ENCODE measurements around the gene BMPR1A. TPM values are rescaled to one million over a fixed set of nuclear protein-coding genes. Genes with fewer than 3 reads are reported as not detected.

Gene BMPR1A
- polyA plus RNA-seq, 3 donors: 0.25 to 0.67 (median 0.61) TPM

GRCh38 chr10:86725980-86726676, 30.3 kb upstream of the BMPR1A start:
- no peak overlapping the region for H3K4me3 Mint-ChIP-seq
- H4K20me1 ChIP-seq (ENCODE audit: insufficient read depth, low read length): no peaks in the 10 kb centered on the region
- no peaks in the 10 kb centered on the region for H3K79me2 ChIP-seq (ENCODE audit: insufficient read depth, low read length)
- H3K27ac Mint-ChIP-seq: no peak overlapping the region
- TF ChIP-seq CTCF (IDR thresholded peaks at IDR 0.05): no peak
- H3K4me2 ChIP-seq (replicated peaks; ENCODE audit: extremely low read depth, low read length, poor library complexity, severe bottlenecking): no peak overlapping the region
- peaks cover 4 to 18% (median 6%) of the 10 kb centered on the region in 3 donors for H3K27me3 Mint-ChIP-seq (ENCODE audit: low read depth in 3 of 3)
- H3K36me3 Mint-ChIP-seq: no peaks in the 10 kb centered on the region
- H3K9me3 Mint-ChIP-seq: peaks cover 0 to 3% (median 0%) of the 10 kb centered on the region in 7 donors
- no peak for DNase-seq
- H3K9ac ChIP-seq (ENCODE audit: insufficient read depth, low read length, poor library complexity, severe bottlenecking): no peak overlapping the region
- intact Hi-C loops (cut with micrococcal nuclease): no loop called here
- H2AFZ ChIP-seq (ENCODE audit: insufficient read depth, low read depth, low read length, poor library complexity, severe bottlenecking): no peak overlapping the region
- no peaks in the 10 kb centered on the region for H3K36me3 ChIP-seq (replicated peaks in 1 of 2; ENCODE audit: control insufficient read depth in 1 of 2, insufficient read depth in 2 of 2, low read length in 2 of 2)
- no peaks in the 10 kb centered on the region for H3K4me1 ChIP-seq (ENCODE audit: control insufficient read depth in 1 of 2, insufficient read depth in 2 of 2, low read length in 2 of 2)
- peaks cover 0 to 2% of the 10 kb centered on the region in 2 donors for H3K27me3 ChIP-seq (ENCODE audit: control insufficient read depth in 2 of 2, insufficient read depth in 2 of 2, low read length in 2 of 2)
- no peak overlapping the region for H3K27ac ChIP-seq (ENCODE audit: low read depth in 1 of 2, low read length in 2 of 2)
- H3K4me1 Mint-ChIP-seq: no peaks in the 10 kb centered on the region
- H3K4me3 ChIP-seq (replicated peaks in 1 of 3; ENCODE audit: low read depth in 2 of 3, low read length in 3 of 3): no peak overlapping the region
- no peaks in the 10 kb centered on the region for H3K9me3 ChIP-seq (replicated peaks in 1 of 2; ENCODE audit: control insufficient read depth in 1 of 2, insufficient read depth in 1 of 2, low read length in 2 of 2)
- 98% methylated on average over 5 of the region's 14 CpGs for WGBS (ENCODE audit: insufficient coverage)

GRCh38 chr10:86726677-86726999, 29.8 kb upstream of the BMPR1A start:
- peaks cover 0 to 2% of the 10 kb centered on the region in 2 donors for H3K27me3 ChIP-seq (ENCODE audit: control insufficient read depth in 2 of 2, insufficient read depth in 2 of 2, low read length in 2 of 2)
- no peak for DNase-seq
- Mint-ChIP-seq H3K27me3 (ENCODE audit: low read depth in 3 of 3) (peaks cover 4 to 15% (median 5%) of the 10 kb centered on the region in 3 donors), H3K4me3 (no peak overlapping the region), H3K9me3 (peaks cover 0 to 3% (median 0%) of the 10 kb centered on the region in 7 donors), H3K36me3 (no peaks in the 10 kb centered on the region), H3K4me1 (no peaks in the 10 kb centered on the region), H3K27ac (no peak overlapping the region)
- H2AFZ ChIP-seq (ENCODE audit: insufficient read depth, low read depth, low read length, poor library complexity, severe bottlenecking): no peak overlapping the region
- no peaks in the 10 kb centered on the region for H3K4me1 ChIP-seq (ENCODE audit: control insufficient read depth in 1 of 2, insufficient read depth in 2 of 2, low read length in 2 of 2)
- H3K9me3 ChIP-seq (replicated peaks in 1 of 2; ENCODE audit: control insufficient read depth in 1 of 2, insufficient read depth in 1 of 2, low read length in 2 of 2): no peaks in the 10 kb centered on the region
- H3K4me3 ChIP-seq (replicated peaks in 1 of 3; ENCODE audit: low read depth in 2 of 3, low read length in 3 of 3): no peak overlapping the region
- H3K36me3 ChIP-seq (replicated peaks in 1 of 2; ENCODE audit: control insufficient read depth in 1 of 2, insufficient read depth in 2 of 2, low read length in 2 of 2): no peaks in the 10 kb centered on the region
- 100% methylated on average over 1 of the region's 1 CpG for WGBS (ENCODE audit: insufficient coverage)
- no peak overlapping the region for H3K4me2 ChIP-seq (replicated peaks; ENCODE audit: extremely low read depth, low read length, poor library complexity, severe bottlenecking)
- H3K9ac ChIP-seq (ENCODE audit: insufficient read depth, low read length, poor library complexity, severe bottlenecking): no peak overlapping the region
- H3K27ac ChIP-seq (ENCODE audit: low read depth in 1 of 2, low read length in 2 of 2): no peak overlapping the region
- no peak for TF ChIP-seq CTCF (IDR thresholded peaks at IDR 0.05)
- no peaks in the 10 kb centered on the region for H4K20me1 ChIP-seq (ENCODE audit: insufficient read depth, low read length)
- H3K79me2 ChIP-seq (ENCODE audit: insufficient read depth, low read length): no peaks in the 10 kb centered on the region
- intact Hi-C loops (cut with micrococcal nuclease): no loop called here

All from CD14-positive monocyte (primary cell).